HG02759 (cell line): ENCODE measurements around the gene ZNF665.
"Not testable (repeated sequence)": the region's sequence is repeated elsewhere in the genome, so short reads cannot be mapped to it uniquely, and the experiment has no call there.

Experiments
- ATAC-seq: cut with Tn5 transposase; IDR thresholded peaks from one replicate; pipeline ENCODE4 v1.9.1; 2021; ENCODE audit warnings: mild to moderate bottlenecking, moderate library complexity; ENCODE audit not compliant: unreplicated experiment

ZNF665 gene

GRCh38 chr19:53192771-53193534, at the start of gene ZNF665:
Gene ZNF665 (minus strand): TSS chr19:53193358. CDS start chr19:53182898, 10,460 bp downstream.
- peak; percentile 67 for ATAC-seq

- ATAC-seq: no peak
These were observed 44.1 kb upstream of the ZNF665 start for GRCh38 chr19:53237114-53237777.

- ATAC-seq: no peak
These were observed 31.4 kb upstream of the ZNF665 start for GRCh38 chr19:53224606-53225005.

- ATAC-seq: not testable (repeated sequence)
These were observed 29.6 kb upstream of the ZNF665 start for GRCh38 chr19:53222716-53223115.

GRCh38 chr19:53212703-53213320, 19.7 kb upstream of the ZNF665 start:
- ATAC-seq: no peak

GRCh38 chr19:53211554-53211953, 18.4 kb upstream of the ZNF665 start:
- not testable (repeated sequence) for ATAC-seq

- no peak for ATAC-seq
These were observed 3.7 kb upstream of the ZNF665 start for GRCh38 chr19:53196777-53197396.

- no peak for ATAC-seq
These were observed 2.2 kb upstream of the ZNF665 start for GRCh38 chr19:53195265-53195903.

GRCh38 chr19:53193535-53194222, 521 bp upstream of the ZNF665 start:
- ATAC-seq: peak; percentile 14

- ATAC-seq: no peak
These were observed 2.9 kb downstream of the ZNF665 start for GRCh38 chr19:53190253-53190652.

- not testable (repeated sequence) for ATAC-seq
These were observed 3.4 kb downstream of the ZNF665 start for GRCh38 chr19:53189691-53190198.

GRCh38 chr19:53185155-53185882, 7.8 kb downstream of the ZNF665 start:
- ATAC-seq: not testable (repeated sequence)

GRCh38 chr19:53183146-53183764, 9.9 kb downstream of the ZNF665 start:
- no peak for ATAC-seq

GRCh38 chr19:53182202-53182601, 11.0 kb downstream of the ZNF665 start:
- no peak for ATAC-seq

- ATAC-seq: no peak
These were observed 15.2 kb downstream of the ZNF665 start for GRCh38 chr19:53177986-53178385.

- no peak for ATAC-seq
These were observed 20.3 kb downstream of the ZNF665 start for GRCh38 chr19:53172889-53173288.

GRCh38 chr19:53165691-53166091, 27.5 kb downstream of the ZNF665 start:
- no peak for ATAC-seq

GRCh38 chr19:53161123-53161522, 32.0 kb downstream of the ZNF665 start:
- ATAC-seq: no peak

GRCh38 chr19:53160350-53160749, 32.8 kb downstream of the ZNF665 start:
- no peak for ATAC-seq
